Pons (tissue), 1 donor: Measurements from ENCODE around the gene SPTBN1.
"Not testable (repeated sequence)": the region's sequence is repeated elsewhere in the genome, so short reads cannot be mapped to it uniquely, and the experiment has no call there.

Source experiments
- DNase-seq: peaks from one replicate; pipeline ENCODE4 v3.0.0-alpha.2; 2016; ENCODE audit warnings: low spot score

The SPTBN1 gene

DNA sequence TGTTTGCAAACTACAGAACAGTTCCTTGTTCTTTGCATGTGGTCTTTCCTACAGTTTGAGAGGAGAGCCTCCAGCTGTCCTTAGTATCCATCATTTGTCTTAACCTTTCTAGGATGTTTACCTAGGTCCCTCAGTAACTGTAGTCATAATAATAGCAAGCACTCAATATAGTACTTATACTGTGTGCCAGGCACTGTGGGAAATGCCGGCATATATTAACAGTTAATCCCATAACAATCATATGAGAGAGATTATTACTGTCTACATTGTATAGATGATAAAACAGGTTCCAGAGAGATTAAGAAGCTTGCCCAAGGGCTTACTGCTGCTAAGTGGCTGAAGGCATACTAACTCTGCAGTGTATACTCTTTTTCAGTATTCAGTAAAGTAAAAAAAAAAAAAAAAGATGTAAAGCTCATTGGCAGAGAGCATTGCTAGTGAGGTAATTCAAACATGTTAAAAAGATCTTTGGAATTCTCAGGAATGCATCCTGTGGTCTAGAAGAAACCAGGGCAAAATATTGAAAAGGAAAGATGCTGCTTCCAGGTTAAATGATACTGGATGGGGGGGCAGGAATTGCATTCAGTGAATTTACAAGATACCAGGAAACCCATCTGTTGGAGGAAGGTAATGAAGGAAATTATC, 72.3 kb downstream of the SPTBN1 start:
- no peak for DNase-seq

DNA sequence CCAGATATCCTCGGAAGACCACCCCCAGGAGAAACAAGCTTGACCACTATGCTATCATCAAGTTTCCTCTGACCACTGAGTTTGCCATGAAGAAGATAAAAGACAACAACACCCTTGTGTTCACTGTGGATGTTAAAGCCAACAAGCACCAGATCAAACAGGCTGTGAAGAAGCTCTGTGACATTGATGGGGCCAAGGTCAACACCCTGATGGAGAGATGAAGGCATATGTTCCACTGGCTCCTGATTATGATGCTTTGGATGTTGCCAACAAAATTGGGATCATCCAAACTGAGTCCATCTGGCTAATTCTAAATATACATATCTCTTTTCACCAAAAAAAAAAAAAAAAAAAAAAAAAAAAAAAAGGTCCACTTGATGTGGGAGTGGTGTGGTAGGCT, 73.4 kb downstream of the SPTBN1 start:
- DNase-seq, result not testable (repeated sequence)

DNA sequence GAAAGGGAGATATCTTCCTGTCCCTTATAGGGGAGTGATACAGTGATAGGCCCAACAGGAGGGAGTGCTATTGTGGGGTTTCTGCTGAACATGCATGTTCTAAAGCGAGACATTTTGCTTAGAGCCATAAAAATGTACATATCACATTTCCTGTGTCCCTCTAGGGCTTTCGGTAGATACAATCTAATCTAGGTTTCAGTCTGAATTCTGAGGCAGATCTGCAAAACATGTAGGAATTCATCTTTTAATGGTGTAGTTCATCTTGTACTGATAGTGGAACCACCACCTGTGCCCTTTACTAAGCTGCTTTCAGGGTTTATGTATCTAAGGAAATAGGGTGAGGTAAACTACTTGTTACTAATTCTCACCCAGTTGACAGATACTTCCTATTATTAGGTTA, 73.8 kb downstream of the SPTBN1 start:
- DNase-seq, result no peak

DNA sequence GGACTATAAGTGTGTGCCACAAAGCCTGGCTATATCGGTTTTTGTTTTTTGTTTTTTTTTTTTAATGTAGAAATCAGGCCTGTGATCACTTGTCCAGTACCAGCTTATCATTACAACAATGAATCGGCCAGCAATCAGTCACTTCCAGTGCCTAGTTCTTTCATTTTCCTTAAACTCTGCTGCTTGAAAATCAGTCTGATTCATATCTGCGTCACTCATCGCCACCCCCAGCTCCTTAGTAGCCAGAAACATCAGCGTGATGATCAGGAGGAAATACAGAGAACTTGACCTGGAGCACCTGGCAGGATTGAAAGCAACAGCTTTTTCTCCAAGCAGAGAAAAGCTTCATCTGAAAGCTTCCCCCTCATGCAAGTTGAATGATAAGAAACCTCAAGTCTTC, 75.4 kb downstream of the SPTBN1 start:
- DNase-seq, result no peak

DNA sequence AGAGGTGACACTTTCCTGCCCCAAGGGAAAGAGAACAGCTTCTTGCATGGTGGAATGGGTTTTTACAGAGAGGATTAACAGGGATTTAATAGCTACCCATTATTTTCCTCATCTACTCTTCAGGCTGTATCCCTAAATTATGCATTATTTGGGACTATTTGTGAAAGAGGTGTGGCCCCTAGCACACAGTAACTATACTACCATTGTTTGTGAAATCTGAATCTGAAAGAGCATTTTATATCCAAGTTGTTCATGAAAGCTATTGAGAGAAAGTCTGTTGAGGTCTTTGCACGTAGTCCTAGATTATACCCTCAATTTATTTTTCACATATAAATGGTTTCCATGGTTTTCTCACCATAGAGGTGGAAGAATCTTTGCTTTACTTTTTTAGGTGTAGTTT, 78.1 kb downstream of the SPTBN1 start:
- DNase-seq, result no peak

DNA sequence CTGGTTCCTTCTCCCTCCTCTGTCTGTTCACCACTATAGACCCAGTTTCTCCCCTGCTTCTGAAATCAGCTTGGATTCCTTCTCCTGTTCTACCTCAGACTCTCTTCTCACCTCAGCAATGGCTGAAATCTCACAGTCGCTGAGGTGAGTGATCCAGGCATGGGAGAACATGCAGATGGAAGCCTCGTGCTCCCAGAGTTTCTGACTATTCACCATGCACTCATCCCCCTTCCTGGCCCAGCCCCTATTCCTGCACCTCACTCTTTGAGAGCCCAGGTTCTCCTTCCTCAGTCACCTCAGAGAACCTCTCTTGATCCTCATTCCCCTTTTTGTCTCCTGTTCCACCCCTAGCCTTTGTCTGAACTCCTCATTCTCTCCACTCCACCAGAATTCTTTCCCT, 78.5 kb downstream of the SPTBN1 start:
- DNase-seq, result no peak

DNA sequence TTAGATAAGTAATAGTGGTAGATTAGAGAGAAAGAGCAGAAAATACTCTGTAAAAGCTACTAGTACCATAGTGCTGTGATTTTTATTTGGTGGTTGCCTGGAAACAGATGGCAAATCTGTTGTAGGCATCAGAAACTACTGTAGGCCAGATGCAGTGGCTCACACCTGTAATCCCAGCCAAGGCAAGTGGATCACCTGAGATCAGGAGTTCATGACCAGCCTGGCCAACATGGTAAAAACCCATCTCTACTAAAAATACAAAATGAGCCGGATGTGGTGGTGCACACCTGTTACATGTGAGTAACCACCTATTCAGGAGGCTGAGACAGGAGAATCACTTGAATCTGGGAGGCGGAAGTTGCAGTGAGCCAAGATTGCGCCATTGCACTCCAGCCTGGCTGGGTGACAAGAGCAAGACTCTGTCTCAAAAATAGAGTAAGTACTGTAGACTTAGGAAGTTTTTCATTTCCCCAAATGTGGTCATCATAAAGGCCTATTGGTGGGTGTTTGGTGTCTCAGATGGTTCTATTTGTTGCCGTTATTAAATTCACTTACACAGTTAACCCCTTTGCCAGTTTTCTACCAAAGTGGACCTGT, 79.6 kb downstream of the SPTBN1 start:
- peak; percentile 71 for DNase-seq

DNA sequence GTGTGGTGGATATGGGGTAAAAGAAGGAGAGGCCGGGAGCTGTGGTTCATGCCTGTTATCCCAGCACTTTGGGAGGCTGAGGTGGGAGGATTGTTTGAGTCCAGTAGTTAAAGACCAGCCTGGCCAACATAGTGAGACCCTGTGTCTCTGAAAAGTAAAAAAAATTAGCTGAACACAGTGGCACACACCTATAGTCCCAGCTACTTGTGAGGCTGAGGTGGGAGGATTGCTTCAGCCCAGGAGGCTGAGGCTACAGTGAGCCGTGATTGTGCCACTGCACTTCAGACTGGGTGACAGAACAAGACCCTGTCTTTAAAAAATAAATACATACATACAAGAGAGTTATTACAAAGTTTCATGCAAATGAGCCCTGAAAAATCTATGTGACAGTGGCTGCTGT, 80.6 kb downstream of the SPTBN1 start:
- DNase-seq, result no peak

DNA sequence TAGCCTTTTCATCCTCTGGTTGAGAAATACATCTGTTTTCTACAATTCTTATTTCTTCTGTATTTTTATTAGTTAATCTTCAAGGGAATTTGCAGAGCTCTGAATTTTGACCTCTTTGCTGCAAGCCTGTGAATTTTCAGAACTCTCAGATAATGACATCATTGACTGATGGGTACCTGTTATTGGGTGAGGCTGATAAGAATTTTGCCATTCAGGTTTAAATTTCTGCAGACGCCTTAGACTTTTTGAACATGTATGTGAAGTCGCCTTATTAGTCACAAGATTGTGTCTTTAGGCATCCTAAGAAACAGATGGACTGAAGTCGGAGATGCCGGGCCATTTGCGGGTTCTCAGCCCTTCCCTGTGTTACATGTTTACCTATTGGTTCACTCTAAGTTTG, 82.4 kb downstream of the SPTBN1 start:
- DNase-seq, result no peak

DNA sequence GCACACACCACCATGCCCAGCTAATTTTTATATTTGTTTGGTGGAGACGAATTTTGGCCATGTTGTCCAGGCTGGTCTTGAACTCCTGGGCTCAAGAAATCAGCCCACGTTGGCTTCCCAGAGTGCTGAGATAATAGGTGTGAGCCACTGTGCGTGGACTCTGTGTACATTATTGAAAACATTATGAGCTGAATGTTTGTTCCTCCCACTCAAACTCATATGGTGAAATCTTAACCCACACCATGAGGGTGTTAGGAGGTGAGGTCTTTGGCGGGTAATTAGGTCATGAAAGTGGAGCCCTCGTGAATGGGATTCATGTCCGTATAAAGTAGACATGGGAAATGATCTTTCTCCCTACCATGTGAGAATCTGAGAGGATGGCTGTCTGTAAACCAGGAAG, 83.6 kb downstream of the SPTBN1 start:
- no peak for DNase-seq

DNA sequence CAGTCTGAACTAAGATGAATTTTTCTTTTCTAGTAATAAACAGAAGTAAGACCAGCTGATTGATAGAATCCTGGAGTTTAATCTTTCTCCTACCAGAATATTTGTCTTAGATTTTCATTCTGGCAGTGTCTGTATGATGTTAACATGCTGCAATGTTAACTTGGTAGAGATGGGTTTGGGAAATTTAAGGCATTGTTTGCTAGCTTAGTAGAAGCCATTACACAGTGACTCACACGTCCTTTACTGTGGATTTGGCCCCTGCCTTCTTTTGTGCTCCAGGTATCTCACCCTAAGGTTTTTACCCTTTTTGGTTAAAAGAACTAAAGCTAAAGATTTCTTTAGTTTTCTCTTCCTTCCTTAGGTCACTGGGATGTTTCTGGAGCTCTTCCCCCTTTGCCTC, 84.1 kb downstream of the SPTBN1 start:
- DNase-seq, result no peak

DNA sequence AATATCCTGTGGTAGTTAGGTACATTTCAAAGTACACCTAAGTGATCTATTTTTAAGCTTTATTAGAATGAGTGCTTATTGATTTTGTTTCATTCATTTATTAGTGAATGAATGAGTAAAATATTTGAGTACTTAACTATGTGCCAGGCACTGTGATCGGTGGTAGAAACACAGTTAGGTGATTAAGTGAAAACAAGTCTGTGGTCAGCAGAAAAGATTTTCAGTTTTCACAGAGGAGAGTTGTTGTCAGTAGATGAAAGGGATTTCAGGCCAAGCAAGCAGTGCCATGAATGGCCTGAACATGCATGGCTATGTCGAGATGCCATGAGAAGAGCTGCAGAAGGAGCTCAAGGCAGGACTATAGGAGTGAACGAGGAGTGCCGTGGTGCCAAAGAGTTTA, 85.9 kb downstream of the SPTBN1 start:
- DNase-seq, result no peak

DNA sequence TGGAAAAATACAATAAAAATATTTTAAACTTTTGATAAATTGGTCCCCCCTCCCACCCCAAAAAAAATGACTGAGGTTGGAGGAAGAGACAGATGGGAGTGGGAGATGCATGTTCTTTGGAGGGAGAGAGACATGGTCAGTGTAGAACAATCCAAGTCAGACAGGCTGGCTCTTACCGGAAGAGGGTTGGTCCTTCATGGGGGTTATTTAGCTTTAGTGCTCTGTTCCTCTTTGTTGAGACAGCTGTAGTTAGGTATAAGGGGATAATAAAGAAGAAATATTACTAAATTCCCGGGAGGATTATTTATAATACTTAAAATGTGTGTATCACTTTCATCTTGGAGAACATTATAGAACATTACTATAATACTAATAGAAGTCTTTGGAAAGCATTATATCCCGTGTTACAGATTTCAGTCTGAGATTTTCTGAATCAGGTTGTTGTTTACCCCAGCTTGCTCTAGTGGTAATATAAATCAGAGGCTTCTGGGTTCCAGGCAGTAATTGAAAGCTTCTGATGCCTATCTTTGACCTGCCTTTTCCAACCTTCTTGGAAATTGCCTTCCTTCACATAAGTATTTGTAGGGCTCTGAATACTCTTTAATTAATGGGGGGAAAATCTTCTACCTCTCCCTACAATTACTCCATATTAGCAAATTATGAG, 87.7 kb downstream of the SPTBN1 start:
- no peak for DNase-seq

DNA sequence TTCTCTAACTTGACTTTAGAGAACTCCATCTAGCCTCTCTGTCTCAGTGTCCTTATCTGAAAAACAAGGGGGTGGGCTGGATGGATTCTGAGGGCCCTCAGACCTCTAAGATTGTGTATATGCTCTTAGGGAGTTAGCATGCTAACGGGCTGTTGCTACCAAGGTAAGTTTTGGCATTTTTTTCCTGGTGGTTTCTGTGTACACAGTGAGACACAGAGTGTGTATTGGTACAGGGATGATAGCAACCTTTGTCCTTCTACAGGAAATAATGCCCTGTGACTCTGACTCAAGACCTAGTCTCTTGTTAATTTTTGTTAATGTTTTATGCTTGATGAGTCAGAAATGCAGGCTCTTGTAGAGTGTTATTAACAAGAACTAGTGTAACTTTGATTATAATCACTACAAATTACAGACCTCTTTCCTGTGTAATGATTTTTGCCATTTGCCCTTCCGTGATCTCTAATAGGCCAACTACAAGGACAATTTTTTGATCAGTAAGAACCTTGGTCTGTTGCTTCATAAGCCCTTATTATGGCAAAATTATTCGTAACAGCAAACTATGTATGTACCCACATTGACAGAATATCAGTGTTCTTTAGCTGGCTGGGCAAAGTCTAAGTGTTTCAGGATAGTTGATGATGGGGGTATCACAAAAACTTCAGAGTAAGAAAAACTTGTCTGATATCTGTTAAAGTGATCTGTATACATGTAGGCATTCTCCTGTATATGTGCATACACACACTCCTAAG, 89.7 kb downstream of the SPTBN1 start:
- DNase-seq, result no peak

DNA sequence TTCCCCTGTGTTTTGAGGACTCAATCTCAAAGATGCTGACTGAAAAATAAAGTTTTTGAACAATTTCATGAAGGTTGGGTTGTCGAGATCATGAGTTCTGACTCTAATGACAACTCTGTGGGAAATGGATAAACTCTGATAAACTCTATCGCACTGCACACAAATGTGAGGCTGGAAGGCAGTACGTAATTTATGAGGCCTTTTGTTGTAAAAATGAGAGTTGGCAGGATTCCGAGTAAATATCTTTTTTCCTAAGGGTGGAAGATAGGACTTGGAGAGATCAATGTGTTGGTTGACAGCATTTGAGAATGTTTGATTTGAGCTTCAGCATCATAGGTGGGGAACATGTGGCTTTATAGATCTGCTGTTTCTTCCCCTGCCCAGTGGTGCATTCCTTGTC, 90.4 kb downstream of the SPTBN1 start:
- no peak for DNase-seq

DNA sequence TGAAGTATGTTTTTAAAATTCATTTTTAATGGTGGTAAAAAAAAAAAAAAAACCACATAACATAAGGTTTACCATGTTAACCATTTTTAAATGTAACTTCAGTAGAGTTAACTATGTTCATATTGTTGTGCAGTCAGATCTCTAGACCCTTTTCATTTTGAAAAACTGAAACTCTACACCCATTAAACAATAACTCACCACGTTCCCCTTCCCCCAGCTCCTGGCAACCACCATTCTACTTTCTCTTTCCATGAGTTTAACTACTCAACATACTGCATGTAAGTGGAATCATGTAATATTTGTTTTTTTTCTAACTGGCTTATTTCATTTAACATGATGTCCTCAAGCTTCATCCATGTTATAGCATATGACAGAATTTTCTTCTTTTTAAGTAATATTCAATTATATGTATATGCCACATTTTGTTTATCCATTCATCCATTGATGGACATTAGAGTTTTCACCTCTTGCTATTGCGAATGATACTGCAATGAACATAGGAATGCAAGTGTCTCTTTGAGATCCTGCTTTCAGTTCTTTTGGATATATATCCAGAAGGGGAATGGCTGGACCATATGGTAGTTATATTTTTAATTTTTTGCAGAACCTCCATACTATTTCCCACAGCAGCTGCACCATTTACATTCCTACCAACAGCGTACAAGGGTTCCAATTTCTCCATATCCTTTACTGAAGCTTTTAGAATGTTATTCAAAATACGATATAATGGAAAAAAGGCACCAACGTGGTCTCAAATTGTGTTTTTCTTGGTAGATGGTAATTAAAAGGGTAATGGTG, 91.0 kb downstream of the SPTBN1 start:
- no peak for DNase-seq

DNA sequence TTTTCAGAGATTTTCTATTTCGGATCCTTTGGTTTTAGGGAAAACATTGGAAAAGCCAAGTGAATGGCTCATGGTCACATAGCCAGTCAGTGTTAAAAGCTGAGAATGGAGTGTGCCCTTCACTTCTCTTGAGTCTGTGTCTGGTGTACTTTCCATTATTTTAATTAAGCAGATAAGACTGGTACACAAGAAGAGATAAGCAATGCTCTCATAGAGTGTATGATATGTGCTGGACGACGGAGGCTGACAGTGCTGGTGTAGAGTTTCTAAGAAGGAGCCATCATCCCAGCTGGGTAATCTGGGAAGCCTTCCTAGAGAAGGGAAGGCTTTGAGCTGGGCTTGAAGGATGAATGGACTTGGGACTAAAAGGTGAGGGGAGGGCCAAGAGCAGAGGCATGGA, 93.3 kb downstream of the SPTBN1 start:
- DNase-seq, result no peak

DNA sequence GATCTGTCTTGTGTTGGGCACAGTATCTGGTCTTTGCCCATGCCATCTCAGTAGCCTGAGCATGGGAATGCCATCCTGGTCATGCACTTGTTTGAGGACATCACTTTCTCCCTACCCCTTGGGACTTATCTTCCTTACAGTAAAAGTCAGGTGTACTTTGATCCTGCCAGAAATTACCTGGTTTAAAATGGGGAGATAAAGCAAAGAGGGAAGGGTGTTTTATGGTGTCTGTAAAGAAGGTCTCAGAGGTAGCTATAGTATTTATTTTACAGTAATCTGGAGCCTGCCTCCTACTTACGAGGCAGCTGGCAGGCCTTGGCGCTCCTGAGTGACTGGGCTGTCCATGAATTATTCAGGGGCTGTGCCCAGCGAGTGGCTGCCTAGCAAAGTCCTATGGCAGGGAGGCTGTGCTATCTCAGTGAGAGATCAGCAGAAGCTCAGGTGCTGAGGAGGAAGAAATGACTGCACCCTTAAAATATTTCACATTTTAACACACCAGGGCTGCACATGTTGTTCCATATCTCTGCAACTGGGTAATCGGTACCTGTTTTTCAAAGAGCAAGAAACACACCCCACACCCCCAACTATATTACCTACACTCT, 93.9 kb downstream of the SPTBN1 start:
- no peak for DNase-seq

DNA sequence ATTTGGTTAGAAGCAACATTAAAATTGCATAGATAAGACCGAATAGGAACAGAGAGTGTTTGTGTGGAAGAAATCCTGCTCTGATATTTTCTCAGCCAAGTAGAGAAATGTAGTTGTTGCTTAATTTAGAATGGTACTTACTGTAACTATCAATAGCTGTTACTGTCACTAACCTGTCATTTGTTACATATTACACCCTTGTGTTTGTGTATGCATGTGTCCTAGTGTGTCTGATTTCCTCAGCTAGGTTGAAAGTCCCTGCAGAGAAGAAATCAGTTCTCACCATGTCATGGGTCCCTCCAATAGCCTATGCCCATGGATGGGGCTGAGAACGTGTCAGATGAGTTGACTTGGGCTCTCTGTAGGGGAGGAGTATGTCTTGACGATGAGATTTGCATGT, 94.4 kb downstream of the SPTBN1 start:
- DNase-seq, result no peak

DNA sequence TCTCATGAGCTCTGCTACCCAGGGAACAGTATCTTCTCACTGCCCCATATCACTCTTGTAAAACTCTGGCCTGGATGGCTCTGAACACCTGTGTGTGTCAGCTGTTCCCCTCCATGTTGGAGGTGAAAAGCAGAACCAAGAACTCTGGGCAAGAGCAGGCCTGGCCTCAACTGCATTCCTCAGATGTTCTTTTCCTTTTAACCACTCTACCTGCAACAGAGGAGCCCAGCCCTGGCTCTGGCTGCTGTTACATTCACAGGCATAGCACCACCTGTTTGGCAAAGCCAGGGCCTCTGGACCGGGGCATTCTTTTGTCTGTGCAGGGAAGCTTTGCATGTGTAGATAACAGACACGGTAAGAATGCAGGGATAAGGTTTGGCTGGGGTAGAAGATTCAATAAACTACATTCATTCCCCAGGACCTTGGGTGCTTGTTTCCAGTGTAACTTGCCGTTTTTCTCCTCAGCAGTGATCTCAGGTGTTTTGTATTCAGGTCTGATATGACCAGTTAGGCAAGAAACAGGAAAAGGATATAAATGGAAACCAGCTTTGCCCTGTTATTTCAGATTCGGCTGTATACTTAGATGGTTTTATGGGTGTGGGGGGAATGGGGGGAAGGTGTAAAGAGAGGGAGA, 95.1 kb downstream of the SPTBN1 start:
- DNase-seq, result no peak

DNA sequence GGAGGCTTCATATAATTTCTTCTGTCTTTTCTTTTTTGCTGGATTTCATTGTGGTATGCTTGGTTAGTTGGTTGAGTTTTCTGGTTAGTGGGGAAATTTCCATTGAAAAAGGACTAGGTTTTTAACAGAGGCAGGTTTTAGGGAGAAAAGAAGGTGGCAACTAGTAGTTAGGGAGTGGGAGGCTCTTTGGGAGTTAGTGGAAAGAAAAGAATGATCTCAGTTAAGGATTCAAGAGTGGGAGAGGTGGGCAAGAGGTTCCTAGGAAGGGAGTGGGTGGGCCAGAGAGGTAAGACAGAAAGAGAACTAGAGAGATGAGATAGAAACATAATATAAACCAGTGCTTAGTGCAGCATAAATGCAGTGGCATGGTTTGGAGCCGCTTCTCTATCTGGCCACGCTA, 96.9 kb downstream of the SPTBN1 start:
- DNase-seq, result no peak
